ENCODE measurements around the gene RSAD2. TPM values are rescaled to one million over a fixed set of nuclear protein-coding genes. Genes with fewer than 3 reads are reported as not detected.

RSAD2 gene
- total and polyA plus RNA-seq, 2 of the 4 experiments (the other 2 are of a cell fraction), result not detected

- no peaks in the 10 kb centered on the region for H4K20me1 ChIP-seq (ENCODE audit: insufficient read depth, low read length)
- H3K56ac ChIP-seq (ENCODE audit: extremely low read depth, insufficient read depth, low read length), result no peak overlapping the region
- ChIA-PET POLR2A (ENCODE audit: unreplicated experiment) (no interaction called here), CTCF (interaction anchor here (0.8 kb wide), 1 partner anchor 38 kb away, joined by 3 read pairs; no protein-coding TSS in a partner anchor)
- WGBS, 2 experiments (ENCODE audit: extremely low coverage in 2 of 2, insufficient read length in 1 of 2), result 43% methylated on average over 1 of the region's 2 CpGs; no CpG with 5 or more reads in 1 of the 2 experiments
- no peak overlapping the region for H2AK5ac ChIP-seq (ENCODE audit: low read depth, low read length)
- no peaks in the 10 kb centered on the region for H3K9me3 ChIP-seq (ENCODE audit: control insufficient read depth, insufficient read depth, low read length)
- no peak overlapping the region for H3K9ac ChIP-seq (ENCODE audit: low read depth, low read length)
- no peak overlapping the region for H3K27ac ChIP-seq (ENCODE audit: insufficient read depth, low read length)
- H2BK120ac ChIP-seq (ENCODE audit: low read depth, low read length), result no peak overlapping the region
- TF ChIP-seq CEBPB (IDR thresholded peaks at IDR 0.05; ENCODE audit: low read depth, low read length) (no peak), NFE2L2 (IDR thresholded peaks at IDR 0.05; ENCODE audit: low read depth, low read length) (no peak), CTCF (conservative IDR thresholded peaks at IDR 0.05; ENCODE audit: low read depth, low read length) (no peak), MAFK (IDR thresholded peaks at IDR 0.05; ENCODE audit: low read depth, low read length) (no peak), USF2 (IDR thresholded peaks at IDR 0.05; ENCODE audit: low read depth, low read length) (no peak), FOS (IDR thresholded peaks at IDR 0.05; ENCODE audit: low read depth, low read length) (no peak), SMC3 (IDR thresholded peaks at IDR 0.05; ENCODE audit: low read depth, low read length) (no peak), BHLHE40 (IDR thresholded peaks at IDR 0.05; ENCODE audit: low read depth, low read length) (no peak), RCOR1 (IDR thresholded peaks at IDR 0.05; ENCODE audit: insufficient replicate concordance, low read length) (no peak), ELK1 (IDR thresholded peaks at IDR 0.05; ENCODE audit: borderline replicate concordance, low read depth, low read length) (no peak), RFX5 (IDR thresholded peaks at IDR 0.05; ENCODE audit: low read depth, low read length) (no peak), MAZ (IDR thresholded peaks at IDR 0.05; ENCODE audit: borderline replicate concordance, low read depth, low read length) (no peak), MXI1 (IDR thresholded peaks at IDR 0.05; ENCODE audit: borderline replicate concordance, low read depth, low read length) (no peak), POLR2A (IDR thresholded peaks at IDR 0.05; ENCODE audit: low read depth, low read length) (no peak), RAD21 (IDR thresholded peaks at IDR 0.05; ENCODE audit: low read length) (no peak)
- no peaks in the 10 kb centered on the region for H3K79me1 ChIP-seq (ENCODE audit: low read depth in 1 of 2, low read length in 2 of 2)
- dilution Hi-C loops (cut with HindIII; ENCODE audit: low sequenced_read_pairs, unreplicated experiment), result no loop called here
- H4K5ac ChIP-seq (ENCODE audit: low read depth, low read length), result no peak overlapping the region
- no peak overlapping the region for H4K91ac ChIP-seq (ENCODE audit: insufficient read depth, low read depth, low read length)
- H3K4me3 ChIP-seq (ENCODE audit: insufficient read depth, low read depth, low read length), result no peak overlapping the region
- no peak overlapping the region for H3K4ac ChIP-seq (ENCODE audit: low read depth, low read length)
- intact Hi-C loops (cut with micrococcal nuclease), result no loop called here
- H3K36me3 ChIP-seq (ENCODE audit: control insufficient read depth, insufficient read depth, low read length), result no peaks in the 10 kb centered on the region
- no peak overlapping the region for H3K4me2 ChIP-seq (ENCODE audit: low read depth, low read length)
- no peak overlapping the region for H2BK5ac ChIP-seq (ENCODE audit: low read depth, low read length, poor library complexity, severe bottlenecking)
- no peak for ATAC-seq (ENCODE audit: low read depth)
- in situ Hi-C loops (cut with MboI; ENCODE audit: low sequenced_read_pairs), result no loop called here
- H4K8ac ChIP-seq (ENCODE audit: low read depth in 2 of 2, low read length in 2 of 2), result no peak overlapping the region
- DNase-seq, result no peak
- BruUV-seq (replicated peaks), result no TSS peak
- H3K23ac ChIP-seq (ENCODE audit: low read depth, low read length), result no peak overlapping the region
- H3K18ac ChIP-seq (ENCODE audit: low read depth, low read length), result no peak overlapping the region
- no peaks in the 10 kb centered on the region for H3K9me1 ChIP-seq (ENCODE audit: insufficient read depth, low read length)
- H2AK9ac ChIP-seq (replicated peaks; ENCODE audit: low read depth, low read length, poor library complexity), result no peak overlapping the region
- no peak overlapping the region for H3K14ac ChIP-seq (replicated peaks; ENCODE audit: low read depth, low read length)
- no peak overlapping the region for H2AFZ ChIP-seq (replicated peaks; ENCODE audit: low read length, poor library complexity)
- H2BK15ac ChIP-seq (ENCODE audit: low read depth, low read length), result no peak overlapping the region
- no peaks in the 10 kb centered on the region for H3K4me1 ChIP-seq (ENCODE audit: control insufficient read depth, insufficient read depth, low read length)
- no peak overlapping the region for H2BK20ac ChIP-seq (ENCODE audit: low read depth, low read length)
- no peaks in the 10 kb centered on the region for H3K27me3 ChIP-seq (ENCODE audit: control insufficient read depth, insufficient read depth, low read length)
Observed at GRCh38 chr2:6879011-6879410, 1.4 kb downstream of the RSAD2 start.

All from IMR-90 (cell line).